HepG2 (cell line): ENCODE data around the gene TLN1. TPM values are rescaled to one million over a fixed set of nuclear protein-coding genes. Genes with fewer than 3 reads are reported as not detected.

ENCODE experiments used
- ATAC-seq: fragments of 200-7000 bp; cut with Tn5 transposase; 3 replicates; pipeline ENCODE4 v1.9.1; 2020; ENCODE audit warnings: mild to moderate bottlenecking, moderate library complexity
- BruUV-seq: library from RNA; stranded (reverse); fragments of 400-500 nt; replicated peaks from 2 replicates; lab custom pipeline; 2021; lab: Mats Ljungman, UMichigan
- CTCF ChIA-PET: fragments of 300-600 bp; formaldehyde crosslinking; extraction: SDS; loops from one replicate; lab custom pipeline; 2021; ENCODE audit warnings: low total read pairs, inconsistent platforms, low intra/inter-chr PET ratio; lab: Yijun Ruan, JAX
- POLR2A ChIA-PET: fragments of 350-600 bp; sonication (Branson Sonifier 250); formaldehyde crosslinking; loops from one replicate; lab custom pipeline; 2020; ENCODE audit warnings: antibody characterized with exemption, inconsistent platforms; lab: Yijun Ruan, JAX
- DNase-seq: peaks from one replicate; pipeline ENCODE4 v3.0.0-alpha.2; 2015; ENCODE audit warnings: low spot score
- FAIRE-seq: peaks from 3 replicates; lab custom pipeline; 2011; peaks lifted over from hg19 to GRCh38; lab: Jason Lieb, UNC
- H2AFZ ChIP-seq: one replicate; pipeline ENCODE4 v1.6.1; 2011; ENCODE audit warnings: low read length, inconsistent platforms
- H3K27ac ChIP-seq: fragments of 300-600 bp; 3 replicates; pipeline ENCODE4 v1.8.0; 2011; ENCODE audit warnings: mixed run types, mild to moderate bottlenecking, mixed read lengths, low read length, inconsistent platforms; ENCODE audit not compliant: insufficient read depth; ENCODE audit errors: extremely low read length
- H3K27me3 ChIP-seq, 2 experiments: fragments of 200-600 bp in 1 of 2; 2 replicates in 1 of 2; 3 replicates in 1 of 2; pipeline versions ENCODE4 v1.6.0 to v1.8.0; 2011; ENCODE audit warnings: low read length in 2 of 2, mild to moderate bottlenecking in 2 of 2, moderate library complexity in 2 of 2, inconsistent platforms in 1 of 2; ENCODE audit not compliant: insufficient read depth in 2 of 2, control insufficient read depth in 1 of 2
- H3K36me3 ChIP-seq, 2 experiments: fragments of 200-600 bp in 1 of 2; replicated peaks in 1 of 2; 2 replicates in 1 of 2; 3 replicates in 1 of 2; pipeline versions ENCODE4 v1.5.1 to v1.8.0; 2011; ENCODE audit warnings: low read length in 2 of 2, inconsistent platforms in 1 of 2; ENCODE audit not compliant: insufficient read depth in 2 of 2, control insufficient read depth in 1 of 2
- H3K4me1 ChIP-seq: 2 replicates; pipeline ENCODE4 v1.5.1; 2012; ENCODE audit warnings: low read length, inconsistent platforms; ENCODE audit not compliant: insufficient read depth
- H3K4me2 ChIP-seq: 2 replicates; pipeline ENCODE4 v1.6.0; 2011; ENCODE audit warnings: low read depth, low read length, inconsistent platforms
- H3K4me3 ChIP-seq, 3 experiments: fragments of 200-600 bp in 1 of 3; sonication (generic), shearing (Covaris generic) in 1 of 3; replicated peaks in 1 of 3; 2 replicates each; pipeline ENCODE4 v1.5.1; 2011 to 2016; ENCODE audit warnings: low read length in 3 of 3, inconsistent platforms in 2 of 3, low read depth in 2 of 3, mild to moderate bottlenecking in 2 of 3, control low read depth in 1 of 3, mixed read lengths in 1 of 3; ENCODE audit not compliant: insufficient read depth in 1 of 3
- H3K79me2 ChIP-seq: one replicate; pipeline ENCODE4 v1.6.1; 2011; ENCODE audit warnings: low read length, inconsistent platforms; ENCODE audit not compliant: insufficient read depth
- H3K9ac ChIP-seq: 2 replicates; pipeline ENCODE4 v1.6.0; 2011; ENCODE audit warnings: mild to moderate bottlenecking, low read depth, low read length, inconsistent platforms; ENCODE audit not compliant: insufficient read depth
- H3K9me3 ChIP-seq: 2 replicates; pipeline ENCODE4 v1.5.1; 2012; ENCODE audit warnings: mild to moderate bottlenecking, low read length
- H4K20me1 ChIP-seq: 2 replicates; pipeline ENCODE4 v1.6.0; 2011; ENCODE audit warnings: inconsistent platforms, mild to moderate bottlenecking, low read length, moderate library complexity; ENCODE audit not compliant: insufficient read depth
- ARID2 ChIP-seq: sonication (generic); formaldehyde crosslinking; IDR thresholded peaks from 2 replicates; pipeline ENCODE4 v1.8.1; 2022; ENCODE audit warnings: mild to moderate bottlenecking, missing genetic modification reagents, borderline replicate concordance
- ARNT2 ChIP-seq: sonication (generic); formaldehyde crosslinking; IDR thresholded peaks from 2 replicates; pipeline ENCODE4 v1.8.0; 2022; ENCODE audit warnings: mild to moderate bottlenecking, low read depth, missing genetic modification reagents, moderate library complexity
- BCLAF1 ChIP-seq: fragments of 450-650 bp; IDR thresholded peaks from 2 replicates; pipeline ENCODE4 v1.6.1; 2017; ENCODE audit warnings: mild to moderate bottlenecking
- GTF2F1 ChIP-seq: fragments of 150-350 bp; IDR thresholded peaks from 2 replicates; pipeline ENCODE4 v1.6.1; 2014; ENCODE audit warnings: low read length
- ISX ChIP-seq: sonication (generic); formaldehyde crosslinking; conservative IDR thresholded peaks from 2 replicates; pipeline ENCODE4 v1.5.0; 2020; ENCODE audit warnings: missing genetic modification reagents
- KDM5B ChIP-seq: sonication (generic); formaldehyde crosslinking; IDR thresholded peaks from 2 replicates; pipeline ENCODE4 v1.4.0; 2020; ENCODE audit warnings: missing genetic modification reagents, mild to moderate bottlenecking, borderline replicate concordance
- MED8 ChIP-seq: sonication (generic); formaldehyde crosslinking; IDR thresholded peaks from 2 replicates; pipeline ENCODE4 v1.8.1; 2023; ENCODE audit warnings: mild to moderate bottlenecking, missing genetic modification reagents; ENCODE audit not compliant: insufficient replicate concordance
- SALL2 ChIP-seq: sonication (generic); formaldehyde crosslinking; IDR thresholded peaks from 2 replicates; pipeline ENCODE4 v1.8.1; 2023; ENCODE audit warnings: mild to moderate bottlenecking, missing genetic modification reagents, inconsistent platforms
- STAT5B ChIP-seq: sonication (generic); formaldehyde crosslinking; IDR thresholded peaks from 2 replicates; pipeline ENCODE4 v1.4.0; 2020; ENCODE audit warnings: missing genetic modification reagents
- ZNF367 ChIP-seq: sonication (generic); formaldehyde crosslinking; IDR thresholded peaks from 2 replicates; pipeline ENCODE4 v1.4.0; 2020; ENCODE audit warnings: missing genetic modification reagents, borderline replicate concordance
- ZNF451 ChIP-seq: sonication (generic); formaldehyde crosslinking; IDR thresholded peaks from 2 replicates; pipeline ENCODE4 v1.5.0; 2020; ENCODE audit warnings: mild to moderate bottlenecking, missing genetic modification reagents
- ZNF570 ChIP-seq: sonication (generic); formaldehyde crosslinking; IDR thresholded peaks from 2 replicates; pipeline ENCODE4 v1.4.0; 2020; ENCODE audit warnings: mild to moderate bottlenecking, missing genetic modification reagents, borderline replicate concordance
- ZNF629 ChIP-seq: sonication (generic); formaldehyde crosslinking; conservative IDR thresholded peaks from 2 replicates; pipeline ENCODE4 v1.5.0; 2020; ENCODE audit warnings: missing genetic modification reagents
- WGBS: methylation state at CpG from one replicate; pipeline ENCODE4 v1.1.6; 2017; ENCODE audit warnings: low lambda C conversion rate; 5-methylcytosine and 5-hydroxymethylcytosine counted together
- in situ Hi-C: cut with HindIII; loops from 2 replicates; pipeline ENCODE4 v1.10.0; 2017; ENCODE audit warnings: low pct_unique_long_range_greater_than_20kb; ENCODE audit not compliant: extremely low pct_ligation_motif_present
- intact Hi-C: fragments of 100-400 bp; cut with micrococcal nuclease; formaldehyde crosslinking; loops from one replicate; pipeline ENCODE4 v1.10.0; 2022; ENCODE audit not compliant: unreplicated experiment
- polyA plus RNA-seq, 8 experiments: library from polyadenylated mRNA; depleted of rRNA in 3 of 8; stranded (reverse) in 7 of 8; unstranded in 1 of 8; fragments of >200 nt; fragmentation: Illumina TruSeq in 4 of 8; extraction: Trizol in 4 of 8; gene quantifications; 2 replicates each; pipeline versions ENCODE4 v1.2.1 to v1.2.3, GENCODE V29; 2011 to 2016; ENCODE audit warnings: low read depth in 4 of 8, missing spikeins in 1 of 8, mixed read lengths in 1 of 8; ENCODE audit not compliant: insufficient read depth in 1 of 8
- total RNA-seq, 5 experiments: library from RNA; depleted of rRNA; stranded (reverse); fragments of >200 nt; fragmentation: Illumina TruSeq; extraction: Trizol; gene quantifications; 2 replicates each; pipeline ENCODE4 v1.2.3, GENCODE V29; 2016; ENCODE audit warnings: low read depth in 1 of 5
- TF ChIP-seq, protein P1 (sequence below): sonication (generic); formaldehyde crosslinking; IDR thresholded peaks from 2 replicates; pipeline ENCODE4 v1.5.0; 2020; ENCODE audit warnings: missing genetic modification reagents, mild to moderate bottlenecking, borderline replicate concordance
- TF ChIP-seq, protein P2 (sequence below): IDR thresholded peaks from 2 replicates; pipeline ENCODE4 v1.6.1; 2018; ENCODE audit warnings: missing genetic modification reagents, mild to moderate bottlenecking, missing compliant biosample characterization
- TF ChIP-seq, protein P3 (sequence below): sonication (generic); formaldehyde crosslinking; IDR thresholded peaks from 2 replicates; pipeline ENCODE4 v1.8.1; 2023; ENCODE audit warnings: mild to moderate bottlenecking, inconsistent platforms, moderate library complexity, missing genetic modification reagents, borderline replicate concordance

Gene TLN1
- total and polyA plus RNA-seq, 2 of the 13 experiments (the other 11 are each of a cell fraction or from before 2014, with no cell fraction given): 35.2 to 51.8 TPM

GRCh38 chr9:35748858-35749514 lies 17.0 kb upstream of the TLN1 start, which contains the start of the genes GBA2 and RGP1:
Gene GBA2, minus strand, starts transcription at chr9:35749228. Its CDS starts 524 bp downstream, at chr9:35748704.
Gene RGP1, plus strand, starts transcription at chr9:35749287. Its CDS starts 469 bp downstream, at chr9:35749756.
- H2AFZ ChIP-seq: no peak within 1 kb of the TSS
- CTCF ChIA-PET: no interaction called here
- H3K4me2 ChIP-seq: peak within 1 kb of the TSS; percentile 94
- ATAC-seq (peak; percentile 90), FAIRE-seq (no peak), DNase-seq (peak; percentile 77)
- peaks cover 39% of the 10 kb centered on the region for H4K20me1 ChIP-seq
- BruUV-seq: no TSS peak
- peaks cover 46% of the 10 kb centered on the region for H3K79me2 ChIP-seq
- peaks cover 42% of the 10 kb centered on the region for H3K4me1 ChIP-seq
- H3K4me3 ChIP-seq: peak within 1 kb of the TSS; percentile 95 to 99 (median 98)
- no peaks in the 10 kb centered on the region; a peak in 2 of 5 replicates for H3K27me3 ChIP-seq
- 2% methylated on average over 29 of the region's 69 CpGs for WGBS
- H3K36me3 ChIP-seq: peaks cover 16 to 39% of the 10 kb centered on the region in 2 experiments
- H3K27ac ChIP-seq: peak within 1 kb of the TSS; percentile 89
- intact Hi-C loops: loop anchor here (1.0 to 2.0 kb wide), 2 partner anchors 16 to 91 kb away; partner anchors contain the start of genes CCDC107, CREB3, RMRP and TLN1
- H3K9me3 ChIP-seq: no peaks in the 10 kb centered on the region
- peak within 1 kb of the TSS; percentile 94 for H3K9ac ChIP-seq
- in situ Hi-C loops: no loop called here
- POLR2A ChIA-PET: interaction anchor here (1.0 to 5.8 kb wide), 17 partner anchors 8 to 103 kb away, joined by 3 to 102 read pairs (median 9); partner anchors contain the start of genes ARHGEF39, CCDC107, CREB3 and HINT2
- TF ChIP-seq ZNF570: no peak
- no peak for TF ChIP-seq GTF2F1
- no peak; the same call in 1 of the 2 replicates for TF ChIP-seq ISX (CRISPR knock-in tag)
- TF ChIP-seq ZNF629 (CRISPR knock-in tag): no peak
- no peak for TF ChIP-seq ZNF367 (CRISPR knock-in tag)
- TF ChIP-seq ARID2 (CRISPR knock-in tag): 0 out of 2 replicates have a peak, but pooled peaks have one; percentile 65
- TF ChIP-seq MED8 (CRISPR knock-in tag): no peak
- TF ChIP-seq, protein P1, sequence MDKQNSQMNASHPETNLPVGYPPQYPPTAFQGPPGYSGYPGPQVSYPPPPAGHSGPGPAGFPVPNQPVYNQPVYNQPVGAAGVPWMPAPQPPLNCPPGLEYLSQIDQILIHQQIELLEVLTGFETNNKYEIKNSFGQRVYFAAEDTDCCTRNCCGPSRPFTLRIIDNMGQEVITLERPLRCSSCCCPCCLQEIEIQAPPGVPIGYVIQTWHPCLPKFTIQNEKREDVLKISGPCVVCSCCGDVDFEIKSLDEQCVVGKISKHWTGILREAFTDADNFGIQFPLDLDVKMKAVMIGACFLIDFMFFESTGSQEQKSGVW (CRISPR knock-in tag): no peak
- peak; percentile 11; the same call in 1 of the 2 replicates for TF ChIP-seq SALL2 (CRISPR knock-in tag)
- no peak for TF ChIP-seq STAT5B (CRISPR knock-in tag)
- TF ChIP-seq ZNF451: no peak; the same call in 1 of the 2 replicates
- TF ChIP-seq, protein P2, sequence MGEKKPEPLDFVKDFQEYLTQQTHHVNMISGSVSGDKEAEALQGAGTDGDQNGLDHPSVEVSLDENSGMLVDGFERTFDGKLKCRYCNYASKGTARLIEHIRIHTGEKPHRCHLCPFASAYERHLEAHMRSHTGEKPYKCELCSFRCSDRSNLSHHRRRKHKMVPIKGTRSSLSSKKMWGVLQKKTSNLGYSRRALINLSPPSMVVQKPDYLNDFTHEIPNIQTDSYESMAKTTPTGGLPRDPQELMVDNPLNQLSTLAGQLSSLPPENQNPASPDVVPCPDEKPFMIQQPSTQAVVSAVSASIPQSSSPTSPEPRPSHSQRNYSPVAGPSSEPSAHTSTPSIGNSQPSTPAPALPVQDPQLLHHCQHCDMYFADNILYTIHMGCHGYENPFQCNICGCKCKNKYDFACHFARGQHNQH: no peak; the same call in 1 of the 2 replicates
- TF ChIP-seq BCLAF1: no peak
- TF ChIP-seq ARNT2 (CRISPR knock-in tag): 0 out of 2 replicates have a peak, but pooled peaks have one; percentile 38
- TF ChIP-seq, protein P3, sequence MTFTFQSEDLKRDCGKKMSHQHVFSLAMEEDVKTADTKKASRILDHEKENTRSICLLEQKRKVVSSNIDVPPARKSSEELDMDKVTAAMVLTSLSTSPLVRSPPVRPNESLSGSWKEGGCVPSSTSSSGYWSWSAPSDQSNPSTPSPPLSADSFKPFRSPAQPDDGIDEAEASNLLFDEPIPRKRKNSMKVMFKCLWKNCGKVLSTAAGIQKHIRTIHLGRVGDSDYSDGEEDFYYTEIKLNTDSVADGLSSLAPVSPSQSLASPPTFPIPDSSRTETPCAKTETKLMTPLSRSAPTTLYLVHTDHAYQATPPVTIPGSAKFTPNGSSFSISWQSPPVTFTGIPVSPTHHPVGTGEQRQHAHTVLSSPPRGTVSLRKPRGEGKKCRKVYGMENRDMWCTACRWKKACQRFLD (CRISPR knock-in tag): no peak
- no peak for TF ChIP-seq KDM5B (CRISPR knock-in tag)
